NCI-H526 treated with DMSO at 0.1 percent for 48 hours (cell line): ENCODE measurements around the gene TUBG1.
"Not testable (repeated sequence)": the region's sequence is repeated elsewhere in the genome, so short reads cannot be mapped to it uniquely, and the experiment has no call there.

Source experiments
- DNase-seq: peaks from one replicate; lab custom pipeline; 2025; lab: John Stamatoyannopoulos, UW

The TUBG1 gene

GRCh38 chr17:42579794-42580551, 29.5 kb upstream of the TUBG1 start:
- DNase-seq: no peak

GRCh38 chr17:42581744-42582270, 27.7 kb upstream of the TUBG1 start:
- no peak for DNase-seq

GRCh38 chr17:42584880-42585279, 24.6 kb upstream of the TUBG1 start:
- no peak for DNase-seq

- DNase-seq: no peak
Observed at GRCh38 chr17:42585353-42585752, 24.1 kb upstream of the TUBG1 start.

GRCh38 chr17:42586514-42587230, 22.8 kb upstream of the TUBG1 start:
- no peak for DNase-seq

- DNase-seq: no peak
Observed at GRCh38 chr17:42590886-42591285, 18.6 kb upstream of the TUBG1 start.

- DNase-seq: no peak
Observed at GRCh38 chr17:42591411-42591810, 18.1 kb upstream of the TUBG1 start.

- no peak for DNase-seq
Observed at GRCh38 chr17:42596386-42596785, 13.1 kb upstream of the TUBG1 start.

- no peak for DNase-seq
Observed at GRCh38 chr17:42598905-42599304, 10.6 kb upstream of the TUBG1 start.

GRCh38 chr17:42603318-42603717, 6.2 kb upstream of the TUBG1 start:
- DNase-seq: no peak

- DNase-seq: no peak
Observed at GRCh38 chr17:42607769-42608168, 1.7 kb upstream of the TUBG1 start.

GRCh38 chr17:42608305-42609181, 940 bp upstream of the TUBG1 start:
- peak; percentile 71 for DNase-seq

GRCh38 chr17:42609814-42610801, 625 bp downstream of the TUBG1 start:
- not testable (repeated sequence) for DNase-seq

- no peak for DNase-seq
Observed at GRCh38 chr17:42612013-42612412, 2.5 kb downstream of the TUBG1 start.

GRCh38 chr17:42613699-42614295, 4.3 kb downstream of the TUBG1 start:
- no peak for DNase-seq

- no peak for DNase-seq
Observed at GRCh38 chr17:42617956-42618431, 8.5 kb downstream of the TUBG1 start.

GRCh38 chr17:42618442-42619150, 9.1 kb downstream of the TUBG1 start:
- peak; percentile 42 for DNase-seq

- not testable (repeated sequence) for DNase-seq
Observed at GRCh38 chr17:42621987-42622386, 12.5 kb downstream of the TUBG1 start.

- no peak for DNase-seq
Observed at GRCh38 chr17:42623271-42623670, 13.8 kb downstream of the TUBG1 start.
